HG03521 (cell line): ENCODE measurements around the gene RBM19.

ENCODE experiments used
- ATAC-seq: cut with Tn5 transposase; IDR thresholded peaks from one replicate; pipeline ENCODE4 v1.9.1; 2021; ENCODE audit warnings: mild to moderate bottlenecking, moderate library complexity; ENCODE audit not compliant: unreplicated experiment

RBM19 gene

GRCh38 chr12:113887906-113888305 is 78.2 kb downstream of the RBM19 start:
- ATAC-seq = no peak

DNA sequence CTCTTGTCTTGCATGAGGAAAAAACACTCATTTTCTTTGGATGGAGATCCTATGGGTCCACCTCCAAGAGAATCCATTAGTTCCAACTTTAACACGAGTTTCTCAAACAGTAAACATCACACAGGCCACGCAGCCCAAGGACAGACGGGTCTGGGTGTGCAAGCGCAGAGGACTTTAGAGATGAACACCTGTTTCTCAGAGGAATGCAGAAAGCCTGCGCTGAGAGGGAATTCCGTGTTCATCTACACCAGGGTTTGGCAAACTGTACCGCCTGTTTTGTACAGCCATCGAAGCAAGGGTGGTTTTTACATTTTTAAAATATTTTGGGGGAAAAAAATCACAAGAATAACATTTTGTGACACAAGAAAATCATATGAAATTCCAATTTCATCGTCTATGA is 79.4 kb downstream of the RBM19 start:
- no peak for ATAC-seq

DNA sequence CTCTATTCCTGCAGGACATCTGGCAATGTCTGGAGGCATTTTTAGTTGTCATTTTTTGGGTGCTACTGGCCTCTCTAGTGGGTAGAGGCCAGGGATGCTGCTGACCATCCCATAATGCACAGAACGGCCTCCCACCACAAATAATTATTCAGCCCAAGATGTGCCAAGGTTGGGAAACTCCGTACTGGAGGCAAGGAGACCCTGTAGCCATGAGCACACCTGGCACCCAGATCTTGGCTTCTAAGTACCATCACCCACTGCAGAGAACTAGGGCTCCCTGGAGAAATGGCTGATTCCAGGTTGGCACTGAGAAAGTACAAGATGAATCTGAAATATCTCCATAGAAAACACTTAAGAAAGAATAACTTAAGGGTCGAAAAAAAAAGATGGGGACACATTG is 81.7 kb downstream of the RBM19 start:
- ATAC-seq = no peak

DNA sequence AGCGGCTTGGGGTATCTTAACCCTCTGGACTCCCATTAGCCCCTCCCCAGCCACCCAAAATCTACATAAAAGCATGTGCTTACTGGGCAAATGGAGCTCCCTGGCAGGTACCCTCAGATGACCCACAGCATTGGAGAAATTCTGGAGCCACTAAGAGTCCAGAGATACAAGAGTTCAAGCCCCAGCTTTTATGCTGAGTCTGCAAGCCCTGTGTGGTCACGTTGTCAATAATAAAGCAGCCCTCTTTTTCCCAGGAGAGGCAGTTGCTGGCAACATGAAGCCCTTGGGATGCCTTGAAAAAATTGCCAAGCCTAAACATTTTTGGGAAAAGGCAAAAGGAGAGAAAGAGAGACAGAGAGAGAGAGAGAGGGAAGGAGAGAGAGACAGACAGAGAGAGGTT is 83.4 kb downstream of the RBM19 start:
- no peak for ATAC-seq

DNA sequence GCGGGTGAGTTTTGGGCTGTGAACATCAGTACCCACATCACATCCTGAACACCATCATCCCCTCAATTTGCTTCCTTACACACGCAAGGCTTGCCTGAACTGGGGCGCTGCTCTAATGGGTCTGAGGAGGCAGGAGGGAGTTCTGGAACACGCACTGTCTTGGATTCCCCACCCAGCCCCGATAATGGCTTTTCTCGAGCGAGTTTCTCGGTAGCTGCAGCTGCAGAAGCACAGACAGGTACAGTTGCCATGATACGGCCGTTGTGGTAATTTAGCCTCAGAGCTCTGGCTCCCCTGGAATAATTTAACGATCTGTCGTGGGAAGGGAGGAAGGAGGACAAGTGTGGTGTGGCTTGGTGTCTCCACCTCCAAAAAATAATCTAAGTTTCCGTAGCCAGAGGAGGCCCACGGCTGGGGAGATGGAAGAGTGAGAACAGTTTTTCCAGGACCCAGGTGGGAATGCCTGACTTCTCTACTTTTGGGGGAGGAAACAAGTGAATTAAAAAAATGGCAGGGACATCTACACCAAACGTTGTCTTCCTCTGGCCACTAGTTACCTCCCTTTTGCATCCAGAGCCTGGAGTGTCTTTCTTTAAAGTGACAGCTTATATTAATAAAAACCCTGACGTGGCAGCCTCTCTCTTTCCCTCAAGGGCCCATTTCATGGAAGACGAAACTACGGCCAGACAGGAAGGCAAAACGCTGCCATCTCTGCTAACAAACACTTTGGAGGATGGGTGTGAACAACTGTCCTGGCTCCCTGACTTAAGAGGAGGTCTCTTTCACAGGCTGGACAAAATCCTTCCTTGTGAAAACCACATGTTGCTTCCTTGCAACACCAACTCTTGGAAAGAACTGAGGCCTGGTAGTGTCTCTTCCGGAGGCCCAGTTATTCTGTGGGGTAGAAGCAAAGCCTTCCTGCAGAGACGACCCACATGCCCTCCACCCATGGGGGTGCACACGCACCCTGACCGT is 84.8 kb downstream of the RBM19 start:
- no peak for ATAC-seq

DNA sequence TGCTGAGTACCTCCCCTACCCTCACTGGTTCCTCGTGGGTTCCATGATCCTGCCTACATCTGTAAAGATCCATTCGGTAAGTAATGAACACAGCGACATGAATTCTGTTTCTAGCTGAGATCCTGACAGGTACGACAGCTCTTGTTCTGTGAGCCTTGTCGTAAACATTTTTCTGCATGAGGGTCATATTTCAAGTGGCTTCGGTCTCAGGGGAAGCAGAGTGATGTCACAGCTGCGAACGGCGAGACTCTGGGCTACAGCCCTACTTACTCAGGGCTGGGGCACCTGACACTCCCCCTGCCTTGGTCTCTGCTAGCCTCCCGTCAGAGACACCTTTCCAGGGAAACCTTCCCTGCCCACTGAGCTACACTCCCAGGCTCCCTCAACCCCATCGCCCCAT is 85.8 kb downstream of the RBM19 start:
- ATAC-seq = no peak

- no peak for ATAC-seq
Observed at GRCh38 chr12:113879658-113880057, 86.5 kb downstream of the RBM19 start.

GRCh38 chr12:113877607-113878006 is 88.5 kb downstream of the RBM19 start:
- no peak for ATAC-seq

GRCh38 chr12:113876160-113876559 is 90.0 kb downstream of the RBM19 start:
- no peak for ATAC-seq

- ATAC-seq = no peak
Observed at GRCh38 chr12:113875691-113876090, 90.4 kb downstream of the RBM19 start.

DNA sequence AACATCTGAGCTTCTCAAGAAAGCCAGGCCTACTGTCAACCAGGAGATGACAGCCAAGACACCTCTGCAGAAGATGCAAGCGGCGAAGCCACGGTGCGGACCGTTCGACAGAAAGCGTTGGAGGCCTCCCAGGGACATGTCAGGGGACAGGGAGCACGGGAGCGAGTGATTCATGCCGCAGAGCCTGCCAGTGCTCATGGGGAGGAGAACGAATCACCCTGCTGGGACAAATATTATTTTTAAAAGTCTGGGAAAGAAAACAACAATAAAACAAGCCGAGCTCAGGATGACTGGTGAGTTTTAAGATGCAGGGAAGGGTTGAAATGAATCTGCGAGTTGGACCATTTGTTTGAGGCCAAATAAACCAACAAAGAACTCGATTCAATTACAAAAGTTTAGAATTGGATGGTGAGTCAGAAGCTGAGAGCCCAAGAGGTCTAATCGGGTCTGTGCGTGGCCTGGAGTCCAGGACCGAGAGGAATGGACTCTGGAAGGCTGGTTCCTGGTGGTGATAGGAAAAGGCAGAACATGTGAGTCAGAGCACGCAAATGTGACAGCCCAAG is 91.0 kb downstream of the RBM19 start:
- ATAC-seq = no peak

DNA sequence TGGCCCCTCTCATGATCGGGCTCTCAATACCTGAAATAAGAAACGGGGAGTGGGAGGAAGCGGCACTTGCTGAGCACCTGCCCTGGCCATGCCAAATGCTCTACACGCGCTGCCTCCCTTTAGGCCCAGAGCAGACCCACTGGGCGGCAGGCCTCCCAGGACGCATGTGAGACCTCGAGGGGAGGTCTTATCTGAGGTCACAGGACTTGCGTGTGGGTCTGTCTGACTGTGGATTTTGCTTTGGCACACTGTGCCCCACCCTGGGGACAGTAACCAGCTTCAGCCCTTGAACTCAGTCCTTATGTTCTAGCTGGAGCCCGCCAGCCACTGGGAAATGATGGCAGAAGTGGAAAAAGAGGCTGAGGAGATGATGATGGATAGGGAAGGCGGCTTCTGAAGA is 91.8 kb downstream of the RBM19 start:
- ATAC-seq = no peak

- ATAC-seq = no peak
Observed at GRCh38 chr12:113873740-113874139, 92.4 kb downstream of the RBM19 start.

DNA sequence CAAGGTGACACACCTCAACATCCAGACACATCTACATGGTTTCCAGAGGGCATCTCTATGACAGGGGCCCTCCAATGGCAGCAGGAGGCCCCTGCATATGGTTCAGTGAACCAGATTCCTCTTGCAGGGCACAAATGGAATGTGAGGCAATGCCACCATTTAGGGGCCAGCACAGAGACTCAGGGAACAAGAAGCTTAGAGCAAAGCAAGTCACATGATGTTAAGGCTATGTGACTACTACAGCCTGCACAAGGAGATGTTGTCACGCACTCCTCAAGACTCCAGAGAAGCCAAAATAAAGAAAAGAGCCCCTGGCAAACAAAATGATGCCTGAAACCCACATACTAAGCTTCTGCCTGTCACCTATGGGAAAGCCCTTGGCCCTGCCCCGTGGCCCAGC is 95.2 kb downstream of the RBM19 start:
- no peak for ATAC-seq

- no peak for ATAC-seq
Observed at GRCh38 chr12:113870035-113870434, 96.1 kb downstream of the RBM19 start.

GRCh38 chr12:113868365-113868764 is 97.8 kb downstream of the RBM19 start:
- ATAC-seq = no peak

GRCh38 chr12:113867258-113867657 is 98.9 kb downstream of the RBM19 start:
- no peak for ATAC-seq

GRCh38 chr12:113866496-113866895 is 99.6 kb downstream of the RBM19 start:
- ATAC-seq = no peak

DNA sequence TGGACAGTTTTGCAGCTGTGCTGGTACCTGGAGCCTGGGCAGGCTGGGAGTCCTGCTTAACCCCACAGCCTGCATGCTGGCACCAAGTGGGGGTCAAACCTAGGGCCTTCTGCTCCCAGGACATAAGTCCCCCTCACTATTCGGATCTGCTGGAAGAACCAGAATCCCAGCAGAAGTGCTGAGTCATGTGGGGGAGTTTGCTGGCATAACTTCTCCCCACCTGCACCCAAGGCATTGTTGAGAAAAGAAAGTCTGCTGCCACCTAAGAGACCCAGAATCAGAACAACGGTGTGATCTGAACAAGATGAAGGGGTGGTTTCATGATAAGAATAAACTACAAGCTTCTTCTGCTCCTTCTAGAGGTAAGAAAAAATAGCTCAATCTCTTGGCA is 102.7 kb downstream of the RBM19 start:
- ATAC-seq = no peak

- no peak for ATAC-seq
Observed at GRCh38 chr12:113862590-113863454, 103.3 kb downstream of the RBM19 start.

DNA sequence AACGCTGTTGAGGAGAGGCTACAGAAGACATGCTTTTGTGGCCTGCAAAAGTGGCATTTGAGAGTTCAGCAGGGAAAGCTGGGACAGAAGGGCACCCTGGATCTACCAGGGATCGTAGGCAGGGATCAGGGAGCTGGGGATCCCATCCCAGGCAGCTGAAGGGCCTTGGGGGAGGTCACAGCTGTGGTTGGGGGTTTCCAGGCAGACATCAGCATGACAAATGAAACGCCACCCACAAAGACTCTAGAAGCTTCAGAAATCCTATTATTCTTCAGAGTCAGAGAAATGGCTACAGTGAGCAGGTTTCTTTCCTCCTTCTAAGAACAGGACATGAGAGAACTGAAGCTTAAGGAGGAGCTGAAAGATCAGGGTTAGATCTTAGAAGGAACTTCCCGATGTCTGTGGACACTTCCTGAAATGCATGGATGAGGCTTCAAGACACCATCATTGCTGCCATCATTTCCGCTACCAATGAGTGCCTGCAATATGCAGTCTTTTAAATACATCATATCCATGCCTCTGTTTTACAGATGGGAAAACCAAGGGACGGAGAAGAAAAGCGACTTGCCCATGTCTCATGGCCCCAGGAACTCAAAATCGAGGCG is 104.3 kb downstream of the RBM19 start:
- ATAC-seq = no peak
